GM23248 (cell line): Measurements from ENCODE around the gene THSD4. TPM values are rescaled to one million over a fixed set of nuclear protein-coding genes. Genes with fewer than 3 reads are reported as not detected.

ENCODE experiments used
- DNase-seq: peaks from one replicate; pipeline ENCODE4 v3.0.0-alpha.2; 2015
- H2AFZ ChIP-seq: fragments of 200-600 bp; sonication (generic); 2 replicates; pipeline ENCODE4 v1.6.1; 2016; ENCODE audit warnings: antibody characterized with exemption
- H3F3A ChIP-seq: fragments of 200-600 bp; sonication (generic); 2 replicates; pipeline ENCODE4 v1.6.1; 2016; ENCODE audit warnings: mild to moderate bottlenecking, antibody characterized with exemption, mixed run types; ENCODE audit not compliant: insufficient read depth
- H3K27ac ChIP-seq: fragments of 200-600 bp; sonication (generic); 2 replicates; pipeline ENCODE4 v1.5.1; 2016; ENCODE audit warnings: mild to moderate bottlenecking
- H3K27me3 ChIP-seq: fragments of 200-600 bp; sonication (generic); replicated peaks from 2 replicates; pipeline ENCODE4 v1.6.1; 2016; ENCODE audit warnings: mild to moderate bottlenecking; ENCODE audit not compliant: insufficient read depth
- H3K36me3 ChIP-seq: fragments of 200-600 bp; sonication (generic); 2 replicates; pipeline ENCODE4 v1.6.1; 2016; ENCODE audit warnings: low read depth, mild to moderate bottlenecking
- H3K4me1 ChIP-seq: fragments of 200-600 bp; sonication (generic); 2 replicates; pipeline ENCODE4 v1.6.1; 2016; ENCODE audit warnings: mild to moderate bottlenecking; ENCODE audit not compliant: insufficient read depth
- H3K4me2 ChIP-seq: fragments of 200-600 bp; sonication (generic); one replicate; pipeline ENCODE4 v1.6.1; 2016; ENCODE audit warnings: mild to moderate bottlenecking; ENCODE audit not compliant: unreplicated experiment
- H3K4me3 ChIP-seq: fragments of 200-600 bp; sonication (generic); 2 replicates; pipeline ENCODE4 v1.5.1; 2016; ENCODE audit warnings: mild to moderate bottlenecking
- H3K79me2 ChIP-seq: fragments of 200-600 bp; sonication (generic); 2 replicates; pipeline ENCODE4 v1.6.1; 2016; ENCODE audit warnings: mild to moderate bottlenecking; ENCODE audit not compliant: insufficient read depth
- H3K9ac ChIP-seq: fragments of 200-600 bp; sonication (generic); 2 replicates; pipeline ENCODE4 v1.6.1; 2016; ENCODE audit warnings: mild to moderate bottlenecking
- H3K9me2 ChIP-seq: fragments of 200-600 bp; sonication (generic); 2 replicates; pipeline ENCODE4 v1.6.1; 2016; ENCODE audit warnings: mixed run types, mild to moderate bottlenecking, moderate library complexity; ENCODE audit not compliant: insufficient read depth
- H3K9me3 ChIP-seq: fragments of 200-600 bp; sonication (generic); one replicate; pipeline ENCODE4 v1.6.1; 2017; ENCODE audit warnings: low read depth
- H4K20me1 ChIP-seq: fragments of 200-600 bp; sonication (generic); 2 replicates; pipeline ENCODE4 v1.6.0; 2016; ENCODE audit not compliant: insufficient read depth
- EZH2 ChIP-seq: fragments of 200-600 bp; sonication (generic); IDR thresholded peaks from 2 replicates; pipeline ENCODE4 v1.6.1; 2018; ENCODE audit warnings: antibody characterized with exemption, mild to moderate bottlenecking; ENCODE audit not compliant: insufficient read depth, poor library complexity, severe bottlenecking
- EZH2phosphoT487 ChIP-seq: fragments of 200-600 bp; sonication (generic); IDR thresholded peaks from 2 replicates; pipeline ENCODE4 v1.6.1; 2018; ENCODE audit warnings: antibody characterized with exemption, moderate library complexity, mild to moderate bottlenecking, low read depth; ENCODE audit not compliant: insufficient read depth
- WGBS, 2 experiments: methylation state at CpG; one replicate each; pipeline ENCODE4 v1.1.6; 2015 to 2017; ENCODE audit warnings: low lambda C conversion rate in 2 of 2, low coverage in 1 of 2; ENCODE audit errors: missing lambda C conversion rate in 2 of 2; 5-methylcytosine and 5-hydroxymethylcytosine counted together
- in situ Hi-C: fragments of 300-500 bp; cut with MboI; formaldehyde crosslinking; loops from 2 replicates; pipeline ENCODE4 v1.15.0; 2020
- polyA plus RNA-seq: library from polyadenylated mRNA; unstranded; fragments of >200 nt; fragmentation: Nextera tagmentation; extraction: Ambion mirVana; gene quantifications from 2 replicates; pipeline ENCODE4 v1.2.1, GENCODE V29; 2016
- total RNA-seq: library from RNA; depleted of rRNA; stranded (reverse); fragments of >200 nt; shearing (Covaris generic); gene quantifications from 2 replicates; pipeline ENCODE4 v1.2.3, GENCODE V29; 2014

Gene THSD4
- total and polyA plus RNA-seq, 2 experiments from 2014 or later = 14.2 to 58.9 TPM

DNA sequence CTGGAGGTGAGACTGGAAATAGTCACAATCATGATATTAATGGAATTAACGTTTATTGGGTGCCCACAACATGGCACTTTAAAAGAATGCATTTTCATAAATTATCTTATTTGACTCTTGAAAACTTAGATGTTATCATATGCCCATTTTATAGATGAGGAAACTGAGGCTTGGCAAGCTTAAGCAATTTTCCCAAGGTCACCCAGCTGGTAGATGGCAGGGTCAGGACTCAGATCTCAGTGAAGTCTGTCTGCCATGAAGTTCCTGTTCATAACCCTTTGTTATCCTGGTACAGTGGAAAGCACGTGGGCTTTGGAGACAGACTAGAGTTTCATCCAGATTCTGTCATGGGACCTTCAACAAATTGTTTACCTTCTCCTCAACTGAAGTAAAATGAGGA lies 520.5 kb downstream of the THSD4 start:
- Histone ChIP-seq H3K4me2 (no peak overlapping the region), H3K27me3 (no peaks in the 10 kb centered on the region), H3K9me3 (no peaks in the 10 kb centered on the region), H3K9me2 (no peaks in the 10 kb centered on the region), H4K20me1 (no peaks in the 10 kb centered on the region), H3K27ac (no peak overlapping the region), H3F3A (peaks cover 12% of the 10 kb centered on the region; the same call in 1 of the 2 replicates), H3K79me2 (no peaks in the 10 kb centered on the region), H3K4me1 (no peaks in the 10 kb centered on the region; the same call in 1 of the 2 replicates), H3K36me3 (no peaks in the 10 kb centered on the region), H3K4me3 (no peak overlapping the region), H3K9ac (no peak overlapping the region), H2AFZ (no peak overlapping the region)
- in situ Hi-C loops = no loop called here
- TF ChIP-seq EZH2phosphoT487 (no peak), EZH2 (no peak)
- no peak for DNase-seq
- 67 to 69% methylated on average over 2 of the region's 2 CpGs for WGBS, 2 experiments

DNA sequence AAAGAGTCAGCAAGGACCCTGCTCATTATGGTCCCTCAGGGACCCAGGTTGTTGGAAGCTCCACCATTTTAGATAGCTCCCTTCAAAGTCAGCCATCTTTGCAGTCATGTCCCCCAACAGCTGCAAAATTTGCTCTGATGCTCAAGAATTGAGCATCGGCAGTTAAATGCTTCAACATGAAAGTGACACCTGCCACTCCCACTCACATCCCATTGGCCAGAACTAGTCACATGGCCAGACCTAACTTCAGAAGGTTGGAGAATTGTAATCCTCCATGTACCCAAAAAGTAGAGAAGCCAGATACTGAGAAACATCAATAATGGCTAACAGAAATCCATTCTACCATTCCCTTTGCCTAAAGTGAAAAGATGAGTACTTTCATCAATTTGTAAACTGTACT lies 523.6 kb downstream of the THSD4 start:
- Histone ChIP-seq H3K9ac (no peak overlapping the region), H3K27ac (no peak overlapping the region), H3K9me3 (no peaks in the 10 kb centered on the region), H3K79me2 (no peaks in the 10 kb centered on the region), H3K4me1 (no peaks in the 10 kb centered on the region; the same call in 1 of the 2 replicates), H3K4me2 (no peak overlapping the region), H3F3A (peaks cover 12% of the 10 kb centered on the region; the same call in 1 of the 2 replicates), H3K9me2 (no peaks in the 10 kb centered on the region), H3K36me3 (no peaks in the 10 kb centered on the region), H3K27me3 (no peaks in the 10 kb centered on the region), H2AFZ (no peak overlapping the region), H4K20me1 (no peaks in the 10 kb centered on the region), H3K4me3 (no peak overlapping the region)
- DNase-seq = no peak
- TF ChIP-seq EZH2 (no peak), EZH2phosphoT487 (no peak)
- in situ Hi-C loops = no loop called here
- 100% methylated on average over 1 of the region's 1 CpG for WGBS, 2 experiments

DNA sequence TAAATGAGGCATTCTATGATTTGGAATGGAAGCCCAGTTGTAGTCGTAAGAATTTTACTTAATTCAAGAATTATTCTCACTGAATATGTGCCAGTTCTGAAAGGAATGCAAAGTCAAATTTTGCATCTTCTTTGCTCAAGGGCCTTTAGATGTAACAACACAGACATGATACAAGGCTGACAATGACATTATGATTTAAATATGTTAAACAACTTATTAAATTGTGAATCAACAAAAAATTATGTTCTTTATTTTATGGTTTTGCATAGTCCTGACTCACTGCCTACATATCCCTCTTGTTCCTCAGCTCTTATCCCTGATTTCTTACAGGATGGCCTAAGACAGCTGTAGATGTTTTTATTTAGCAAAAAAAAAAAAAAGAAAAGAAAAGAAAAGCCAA lies 524.2 kb downstream of the THSD4 start:
- Histone ChIP-seq H3F3A (peaks cover 12% of the 10 kb centered on the region; the same call in 1 of the 2 replicates), H3K4me3 (no peak overlapping the region), H3K79me2 (no peaks in the 10 kb centered on the region), H3K27ac (no peak overlapping the region), H3K9me2 (no peaks in the 10 kb centered on the region), H3K4me2 (no peak overlapping the region), H3K9ac (no peak overlapping the region), H4K20me1 (no peaks in the 10 kb centered on the region), H3K27me3 (no peaks in the 10 kb centered on the region), H2AFZ (no peak overlapping the region), H3K36me3 (no peaks in the 10 kb centered on the region), H3K4me1 (no peaks in the 10 kb centered on the region; the same call in 1 of the 2 replicates), H3K9me3 (no peaks in the 10 kb centered on the region)
- TF ChIP-seq EZH2phosphoT487 (no peak), EZH2 (no peak)
- in situ Hi-C loops = no loop called here
- DNase-seq = peak; percentile 22
- 9 to 17% methylated on average over 1 of the region's 1 CpG for WGBS, 2 experiments

DNA sequence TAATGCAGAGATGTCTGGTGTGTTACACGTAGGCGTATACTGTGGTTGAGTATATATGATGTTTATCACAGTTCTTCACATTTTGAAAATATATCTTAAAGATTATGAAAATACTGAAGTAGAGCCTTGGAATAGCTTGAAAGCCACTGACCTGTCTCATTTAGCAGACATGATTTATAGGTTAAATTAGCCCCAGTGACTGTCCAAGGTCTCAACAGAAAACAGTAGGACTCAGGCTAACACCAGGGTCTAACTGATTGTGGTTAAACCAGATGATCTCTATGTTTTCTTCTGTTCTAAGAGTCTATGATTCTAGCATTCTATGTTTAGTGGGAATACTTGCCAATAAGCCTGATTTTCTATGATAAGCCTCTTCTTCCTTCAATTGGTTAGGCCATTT lies 528.6 kb downstream of the THSD4 start:
- no peaks in the 10 kb centered on the region for H3K79me2 ChIP-seq
- H3K27ac ChIP-seq = no peak overlapping the region
- 88 to 94% methylated on average over 2 of the region's 2 CpGs for WGBS, 2 experiments
- H3K27me3 ChIP-seq = no peaks in the 10 kb centered on the region
- no peak for DNase-seq
- no peak overlapping the region for H2AFZ ChIP-seq
- H3K36me3 ChIP-seq = no peaks in the 10 kb centered on the region
- TF ChIP-seq EZH2 = no peak
- TF ChIP-seq EZH2phosphoT487 = no peak
- in situ Hi-C loops = no loop called here
- H3K9me2 ChIP-seq = no peaks in the 10 kb centered on the region
- H3K4me3 ChIP-seq = no peak overlapping the region
- peaks cover 6% of the 10 kb centered on the region; the same call in 1 of the 2 replicates for H3F3A ChIP-seq
- H3K9ac ChIP-seq = no peak overlapping the region
- H3K4me1 ChIP-seq = no peaks in the 10 kb centered on the region; the same call in 1 of the 2 replicates
- H4K20me1 ChIP-seq = no peaks in the 10 kb centered on the region
- H3K4me2 ChIP-seq = no peak overlapping the region
- H3K9me3 ChIP-seq = no peaks in the 10 kb centered on the region
